ENCODE results near the gene ALPL.
"Not testable (repeated sequence)": the region's sequence is repeated elsewhere in the genome, so short reads cannot be mapped to it uniquely, and the experiment has no call there.

ALPL gene

GRCh38 chr1:21507511-21508270 is 1.5 kb upstream of the ALPL start:
- no peak for DNase-seq (ENCODE audit: low read depth in 3 of 3)

DNA sequence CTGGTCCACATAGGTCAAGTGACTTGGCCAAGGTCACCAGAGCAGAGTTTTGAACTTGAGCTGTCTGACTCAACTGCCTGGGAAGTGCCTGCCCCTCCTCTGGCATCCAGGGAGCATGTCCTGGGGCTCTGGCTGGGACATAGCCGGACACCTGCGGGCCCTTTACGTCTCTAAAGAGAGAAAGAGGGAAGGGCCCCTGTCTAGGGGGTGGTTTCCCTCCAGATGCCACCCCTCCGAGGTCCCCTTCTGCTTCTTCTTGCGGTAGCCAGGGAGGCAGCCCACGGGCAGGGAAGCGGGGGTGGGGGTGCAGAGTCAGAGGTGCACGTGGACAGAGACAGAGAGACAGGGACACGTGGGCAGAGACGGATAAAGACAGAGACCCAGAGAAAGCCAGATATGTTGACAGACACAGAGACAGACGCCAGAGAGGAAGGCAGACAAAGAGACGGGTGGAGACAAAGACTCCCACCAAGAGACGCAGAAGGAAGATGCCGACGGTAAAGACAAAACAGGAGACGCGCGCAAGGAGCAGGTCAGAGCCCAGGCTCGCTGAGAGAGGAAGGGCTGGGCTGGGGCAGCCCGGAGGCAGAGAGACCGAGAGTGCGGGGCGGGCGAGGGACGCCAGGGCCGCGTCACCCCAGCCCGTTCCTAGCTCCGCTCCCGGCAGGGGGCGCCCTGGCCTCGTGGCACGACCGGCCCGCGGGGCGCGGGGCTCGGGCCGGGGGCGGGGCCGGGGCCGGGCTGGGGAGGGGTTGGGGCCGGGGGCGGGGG is 458 bp upstream of the ALPL start:
- DNase-seq (ENCODE audit: low read depth in 3 of 3): peak; percentile 29 to 75 (median 45)

- DNase-seq (ENCODE audit: low read depth in 3 of 3): no peak
These were observed 880 bp downstream of the ALPL start for GRCh38 chr1:21510113-21510493.

DNA sequence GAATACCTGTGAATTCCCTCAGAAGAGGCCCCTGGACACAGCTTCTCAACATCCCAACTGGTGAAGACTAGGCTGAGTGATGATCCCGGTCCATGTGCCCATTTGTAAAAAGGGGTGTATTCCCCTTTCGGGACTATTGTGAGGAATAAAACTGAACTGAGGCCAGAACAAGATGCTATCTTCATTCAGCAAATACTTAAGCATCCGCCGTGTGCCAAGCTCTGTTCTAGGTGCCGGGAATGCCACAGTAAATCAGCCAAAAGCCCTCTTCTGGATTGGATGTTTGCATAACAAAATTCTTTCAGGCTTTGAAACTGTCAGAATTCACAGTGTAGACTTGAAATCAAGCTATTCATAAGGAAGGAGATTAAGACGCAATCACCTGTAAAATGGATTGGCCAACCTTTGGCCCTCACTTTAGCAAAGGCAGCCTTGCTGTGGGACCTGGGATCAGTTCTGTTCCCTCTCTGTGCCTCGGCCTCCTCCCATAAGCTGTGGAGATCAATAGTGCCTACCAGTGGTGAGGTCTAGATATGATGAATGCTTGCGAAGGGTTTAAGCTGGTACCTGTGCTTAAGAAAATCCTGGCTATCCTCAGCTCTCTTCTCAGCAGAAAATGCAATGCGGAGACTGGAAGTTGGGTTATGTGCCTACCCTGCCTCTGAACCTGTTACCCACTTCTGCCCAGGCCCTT is 1.8 kb downstream of the ALPL start:
- no peak for DNase-seq (ENCODE audit: low read depth in 3 of 3)

DNA sequence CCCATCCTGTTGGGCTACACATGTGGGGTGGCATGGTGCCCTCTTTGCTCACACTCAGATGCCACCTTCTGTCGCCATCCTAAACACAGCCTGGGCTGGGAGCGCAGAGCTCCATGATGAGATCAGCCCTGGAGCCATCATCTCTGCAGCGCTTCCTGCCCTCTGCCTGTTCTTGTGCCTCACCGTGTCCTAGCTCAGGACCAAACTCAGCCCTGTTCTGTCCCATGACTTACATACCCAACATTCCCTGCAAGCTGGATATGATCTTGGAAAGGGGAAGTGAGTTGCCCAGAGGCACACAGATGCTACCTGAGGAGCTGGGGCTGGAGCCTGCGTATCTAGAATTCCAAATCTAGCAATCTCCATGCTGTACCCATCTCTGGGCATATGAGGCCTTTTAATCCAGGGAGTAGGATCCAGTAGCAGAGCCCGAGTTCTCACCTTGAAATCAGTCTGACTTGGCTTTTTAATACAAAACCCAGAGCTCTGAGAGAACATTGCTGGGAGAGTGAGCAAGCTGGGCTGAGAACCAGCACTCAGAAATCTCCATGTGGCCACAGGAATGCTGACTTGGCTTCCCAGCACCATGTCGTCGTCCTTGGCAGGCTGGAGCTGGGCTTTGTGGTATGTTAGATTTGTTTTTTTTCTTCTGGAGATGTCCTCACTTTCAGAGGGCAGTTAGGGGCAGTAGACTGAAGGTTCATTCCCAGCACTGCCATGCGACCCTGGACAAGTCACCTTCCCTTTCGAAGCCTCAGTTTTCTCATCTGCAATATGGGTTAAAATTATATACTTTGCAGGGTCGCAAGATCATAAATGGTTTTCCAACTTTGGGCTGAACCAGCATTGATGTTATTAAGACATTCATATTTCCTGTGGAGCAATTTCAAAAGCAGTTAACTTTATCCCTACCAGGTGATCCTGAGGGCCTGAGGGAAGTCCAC is 2.6 kb downstream of the ALPL start:
- no peak for DNase-seq (ENCODE audit: low read depth in 3 of 3)

GRCh38 chr1:21514245-21514644 is 5.0 kb downstream of the ALPL start:
- no peak for DNase-seq (ENCODE audit: low read depth in 3 of 3)

DNA sequence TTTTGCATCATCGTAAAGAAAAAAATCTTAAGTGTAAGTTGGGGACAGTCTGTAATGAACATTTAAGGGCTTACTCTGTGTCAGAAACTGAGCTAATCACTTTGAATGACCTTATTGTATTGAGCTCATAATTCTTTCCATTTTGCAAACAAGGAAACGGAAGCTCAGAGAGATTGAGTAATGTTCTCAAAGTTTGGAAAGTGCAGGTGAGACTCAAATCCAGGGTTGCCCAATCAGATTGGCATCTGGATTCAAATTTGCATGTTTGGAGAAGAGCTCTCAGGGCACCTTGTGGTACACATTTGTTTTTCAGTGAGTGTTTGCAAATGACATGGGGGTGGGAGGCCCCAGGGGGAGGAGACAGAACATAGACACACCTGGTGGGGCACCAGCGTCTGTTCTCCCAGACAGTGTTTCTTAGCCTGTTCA is 8.0 kb downstream of the ALPL start:
- DNase-seq (ENCODE audit: low read depth in 3 of 3): no peak

DNA sequence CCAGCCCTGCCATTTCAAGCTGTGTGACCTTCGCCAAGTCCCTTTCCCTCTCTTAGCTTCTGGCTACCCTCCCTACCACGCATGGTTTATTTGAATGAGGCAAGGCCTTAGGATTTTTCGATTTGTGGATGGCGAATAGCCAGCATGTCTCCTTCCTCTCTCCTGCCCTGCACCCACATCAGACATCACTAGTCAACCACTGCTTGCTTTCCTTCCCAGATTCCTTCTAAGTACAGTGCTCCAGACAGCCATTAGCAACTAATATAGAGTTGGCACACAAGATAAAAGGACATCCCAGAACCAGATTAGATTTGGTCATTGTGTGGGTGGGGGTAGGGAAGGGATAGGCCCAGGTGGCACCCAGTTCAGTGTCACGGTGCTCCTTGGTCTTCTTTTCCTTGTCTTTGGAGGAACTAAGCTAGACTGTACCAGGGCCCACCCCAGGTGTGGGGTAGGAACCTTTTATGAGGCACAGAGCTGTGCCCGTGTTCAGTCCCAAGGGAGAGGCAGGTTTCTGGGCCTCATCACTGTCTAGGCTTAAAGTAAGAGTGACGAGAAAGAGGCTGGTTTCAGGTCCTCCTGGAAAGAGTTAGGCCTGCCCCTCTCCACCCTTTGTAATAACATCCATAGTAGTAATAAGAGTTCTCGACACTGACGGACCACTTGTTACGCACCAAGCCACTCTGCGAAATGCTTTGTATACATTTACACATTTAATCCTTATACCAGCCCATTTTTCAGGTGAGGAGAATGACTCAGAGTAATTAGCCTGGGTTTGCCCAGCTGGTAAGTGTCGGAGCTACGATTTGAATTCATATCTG is 8.6 kb downstream of the ALPL start:
- no peak for DNase-seq (ENCODE audit: low read depth in 3 of 3)

DNA sequence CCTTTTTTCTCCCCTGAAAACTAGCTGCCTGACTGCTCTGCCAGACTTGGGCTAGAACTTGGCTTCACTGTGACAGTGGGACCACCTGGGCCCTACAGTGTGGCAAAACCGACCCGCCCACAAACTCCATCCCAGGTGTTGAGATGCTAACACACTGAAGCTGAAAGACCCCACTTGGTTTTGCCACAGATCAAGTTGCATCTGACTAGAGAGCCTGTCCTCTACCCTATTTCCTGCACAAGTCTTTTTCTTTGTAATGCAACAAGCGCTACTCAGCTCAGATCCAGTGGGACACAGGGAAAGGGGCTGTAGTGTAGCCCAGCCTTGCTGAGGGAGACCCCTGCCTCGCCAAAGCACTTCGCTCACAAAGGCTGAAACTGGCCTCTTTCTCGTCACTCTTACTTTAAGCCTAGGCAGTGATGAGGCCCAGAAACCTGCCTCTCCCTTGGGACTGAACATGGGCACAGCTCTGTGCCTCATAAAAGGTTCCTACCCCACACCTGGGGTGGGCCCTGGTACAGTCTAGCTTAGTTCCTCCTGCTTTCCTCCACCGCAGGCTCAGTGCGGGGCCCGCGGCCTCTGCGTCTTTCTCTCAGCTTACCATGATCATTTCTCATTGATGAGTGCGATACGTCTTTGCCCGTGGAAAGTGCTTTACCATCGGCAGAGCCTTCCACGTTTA is 9.7 kb downstream of the ALPL start:
- no peak for DNase-seq (ENCODE audit: low read depth in 3 of 3)

- not testable (repeated sequence) for DNase-seq (ENCODE audit: low read depth in 3 of 3)
These were observed 10.4 kb downstream of the ALPL start for GRCh38 chr1:21519486-21520070.

DNA sequence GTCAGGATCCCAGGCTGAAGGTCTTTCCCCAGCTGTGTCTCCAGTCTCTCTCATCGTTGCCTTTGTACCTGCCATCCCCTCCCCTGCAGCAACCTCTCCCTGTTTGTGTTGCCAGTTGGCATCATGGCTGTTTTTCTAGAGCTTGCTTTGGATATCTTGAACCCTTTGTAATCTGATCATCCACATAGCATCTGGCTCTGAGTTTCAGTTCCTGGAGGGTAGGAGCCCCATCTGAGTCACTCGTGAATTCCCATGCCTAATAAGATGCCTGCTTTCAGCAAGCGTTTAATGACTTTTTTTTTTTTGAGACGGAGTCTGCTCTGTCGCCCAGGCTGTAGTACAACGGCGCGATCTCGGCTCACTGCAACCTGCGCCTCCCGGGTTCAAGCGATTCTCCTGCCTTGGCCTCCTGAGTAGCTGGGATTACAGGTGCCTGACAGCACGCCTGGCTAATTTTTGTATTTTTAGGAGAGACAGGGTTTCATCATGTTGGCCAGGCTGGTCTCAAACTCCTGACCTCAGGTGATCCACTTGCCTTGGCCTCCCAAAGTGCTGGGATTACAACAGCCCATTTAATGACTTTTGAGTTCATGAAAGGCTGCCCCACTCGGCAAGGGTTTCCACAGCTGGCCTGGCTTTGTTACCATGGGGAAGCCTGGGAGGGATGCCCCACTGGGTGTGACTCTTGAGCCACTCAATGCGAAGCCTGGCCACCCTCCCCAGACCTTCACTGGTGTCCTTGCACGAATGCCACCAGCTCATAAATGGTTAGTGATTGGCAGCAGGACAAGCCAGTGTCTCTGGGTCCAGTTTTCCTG is 11.9 kb downstream of the ALPL start:
- DNase-seq (ENCODE audit: low read depth in 3 of 3): no peak

- no peak for DNase-seq (ENCODE audit: low read depth in 3 of 3)
These were observed 12.5 kb downstream of the ALPL start for GRCh38 chr1:21521717-21522060.

DNA sequence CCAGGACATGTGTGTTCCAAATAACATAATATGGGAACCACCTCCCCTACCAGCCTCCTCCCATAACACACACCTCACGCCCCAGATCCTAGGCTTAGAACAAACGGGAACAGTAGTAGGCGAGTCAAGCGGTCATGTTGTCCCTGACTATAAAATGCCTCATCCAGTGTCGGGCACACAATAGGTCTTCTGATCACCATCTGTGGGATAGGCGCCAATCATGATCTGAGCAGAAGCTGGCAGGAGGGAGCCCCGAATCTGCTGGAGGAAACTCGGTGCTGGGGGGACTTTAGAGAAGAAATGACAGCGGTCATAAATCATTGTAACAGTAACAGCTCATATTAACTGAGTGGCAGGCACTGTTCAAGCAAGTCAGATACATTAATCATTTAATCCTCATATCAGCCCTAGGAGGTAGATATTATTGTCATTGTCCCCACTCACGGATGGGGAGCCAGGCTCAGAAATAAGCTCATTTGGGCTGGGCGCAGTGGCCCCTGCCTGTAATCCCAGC is 13.4 kb downstream of the ALPL start:
- DNase-seq (ENCODE audit: low read depth in 3 of 3): no peak

- no peak for DNase-seq (ENCODE audit: low read depth in 3 of 3)
These were observed 14.1 kb downstream of the ALPL start for GRCh38 chr1:21523297-21523813.

- no peak for DNase-seq (ENCODE audit: low read depth in 3 of 3)
These were observed 15.0 kb downstream of the ALPL start for GRCh38 chr1:21524220-21524619.

DNA sequence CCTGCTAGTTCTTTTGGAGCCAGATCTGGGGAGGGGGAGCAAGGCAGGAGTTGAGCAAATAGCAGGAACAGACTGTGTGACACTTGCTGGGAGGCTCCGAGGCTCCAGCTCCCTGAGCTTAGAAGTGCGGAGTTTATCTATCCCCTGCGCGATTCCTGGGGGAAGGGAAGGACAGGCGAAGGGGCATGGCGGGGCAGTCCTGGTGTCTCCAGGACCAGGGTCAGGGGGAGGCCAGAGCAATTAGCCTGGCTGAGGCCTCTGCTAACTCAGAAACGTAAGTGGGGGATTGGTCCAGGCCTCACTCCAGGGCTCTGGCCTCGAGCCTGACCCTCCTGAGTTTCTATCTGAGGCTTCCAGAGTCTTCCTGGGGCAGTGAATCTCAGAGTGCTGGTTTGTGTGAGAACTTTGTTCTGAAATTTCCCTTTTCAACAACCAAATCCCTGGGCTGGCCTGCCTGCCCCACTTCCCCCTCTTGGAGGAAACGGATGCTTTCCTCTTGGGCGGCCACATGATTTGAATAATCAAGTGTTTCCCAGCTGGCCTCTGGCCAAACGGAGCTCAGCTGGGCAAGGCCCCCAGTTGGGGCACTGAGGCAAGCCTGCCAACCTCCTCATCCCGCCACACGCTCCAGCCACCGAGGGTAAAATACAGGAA is 15.6 kb downstream of the ALPL start:
- no peak for DNase-seq (ENCODE audit: low read depth in 3 of 3)

- DNase-seq (ENCODE audit: low read depth in 3 of 3): no peak
These were observed 16.1 kb downstream of the ALPL start for GRCh38 chr1:21525340-21525717.

GRCh38 chr1:21526441-21526840 is 17.2 kb downstream of the ALPL start:
- no peak for DNase-seq (ENCODE audit: low read depth in 3 of 3)

All from stimulated activated CD4-positive, alpha-beta T cell treated with anti-CD3 and anti-CD28 coated beads, TNF-alpha, amount 100 ng/mL, for 48 hours (primary cell).